Thoracic aorta (tissue), 2 donors: Measurements from ENCODE around the gene ABCC11. TPM values are rescaled to one million over a fixed set of nuclear protein-coding genes. Genes with fewer than 3 reads are reported as not detected.

ENCODE experiments used
- ATAC-seq: fragments of 150-250 bp; one replicate; pipeline ENCODE4 v1.8.0; 2017; ENCODE audit warnings: low read depth; ENCODE audit not compliant: insufficient number of reproducible peaks, low FRiP score
- DNase-seq: peaks from one replicate; pipeline ENCODE4 v3.0.0-alpha.2; 2020; ENCODE audit warnings: low spot score
- H3K27ac ChIP-seq, 2 donors: fragments of 200-600 bp; sonication (generic); 1 replicate in 1 of 2; 2 replicates in 1 of 2; pipeline ENCODE4 v1.5.1; 2016; ENCODE audit warnings: mild to moderate bottlenecking in 2 of 2, moderate library complexity in 2 of 2
- H3K27me3 ChIP-seq: fragments of 200-600 bp; sonication (generic); replicated peaks from 2 replicates; pipeline ENCODE4 v1.6.0; 2016; ENCODE audit warnings: mild to moderate bottlenecking; ENCODE audit not compliant: insufficient read depth
- H3K36me3 ChIP-seq: fragments of 200-600 bp; sonication (generic); one replicate; pipeline ENCODE4 v1.5.1; 2016
- H3K4me1 ChIP-seq, 2 donors: fragments of 200-600 bp; sonication (generic); 1 replicate in 1 of 2; 2 replicates in 1 of 2; pipeline versions ENCODE4 v1.5.1 to v1.6.0; 2016; ENCODE audit warnings: low read depth in 2 of 2, mild to moderate bottlenecking in 1 of 2; ENCODE audit not compliant: control insufficient read depth in 1 of 2
- H3K4me3 ChIP-seq: fragments of 200-600 bp; sonication (generic); 2 replicates; pipeline ENCODE4 v1.5.1; 2016; ENCODE audit warnings: mild to moderate bottlenecking
- H3K9me3 ChIP-seq: fragments of 200-600 bp; sonication (generic); 2 replicates; pipeline ENCODE4 v1.5.1; 2016
- total RNA-seq, 2 donors: library from RNA; depleted of rRNA; stranded (reverse); fragments of >200 nt; gene quantifications; one replicate each; pipeline versions ENCODE4 v1.1.0 to v1.2.3, GENCODE V29; 2016
- TF ChIP-seq, protein P1 (sequence below): fragments of 200-600 bp; sonication (generic); IDR thresholded peaks from one replicate; pipeline ENCODE4 v1.5.1; 2019; ENCODE audit warnings: antibody characterized with exemption

The ABCC11 gene
- total RNA-seq, 2 donors from 2014 or later = not detected

DNA sequence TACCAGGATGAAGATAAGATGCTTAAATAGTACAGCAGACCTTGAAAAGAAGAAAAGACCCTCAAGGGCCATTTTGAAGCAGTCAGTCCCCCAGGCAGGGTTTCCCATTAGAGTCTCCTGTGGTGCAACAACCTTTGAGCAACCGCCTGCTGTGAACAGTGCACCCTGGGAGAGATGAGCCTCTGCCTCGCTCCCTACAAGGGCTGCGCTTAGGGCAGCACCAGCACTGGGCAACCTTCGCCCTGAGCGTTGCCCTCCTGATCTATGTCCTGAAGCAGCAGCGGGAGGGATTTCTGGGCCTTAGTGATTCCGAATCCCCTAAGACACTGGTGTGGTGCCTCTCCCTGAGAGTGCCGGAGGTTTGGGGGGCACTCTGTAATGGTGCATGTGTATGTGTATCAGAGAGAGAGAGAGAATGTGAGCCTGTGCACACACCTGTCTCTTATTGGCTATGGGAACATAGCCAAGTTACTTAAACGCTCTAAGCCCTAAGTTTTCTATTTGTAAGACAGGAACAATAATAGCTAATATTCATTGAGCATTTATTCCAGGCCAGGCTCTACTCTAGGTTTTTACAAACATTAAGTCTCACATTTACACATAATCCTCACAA, 66.4 kb downstream of the ABCC11 start:
- H3K27ac ChIP-seq = no peak overlapping the region
- H3K27me3 ChIP-seq = no peaks in the 10 kb centered on the region
- H3K4me3 ChIP-seq = no peak overlapping the region
- TF ChIP-seq, protein P1, sequence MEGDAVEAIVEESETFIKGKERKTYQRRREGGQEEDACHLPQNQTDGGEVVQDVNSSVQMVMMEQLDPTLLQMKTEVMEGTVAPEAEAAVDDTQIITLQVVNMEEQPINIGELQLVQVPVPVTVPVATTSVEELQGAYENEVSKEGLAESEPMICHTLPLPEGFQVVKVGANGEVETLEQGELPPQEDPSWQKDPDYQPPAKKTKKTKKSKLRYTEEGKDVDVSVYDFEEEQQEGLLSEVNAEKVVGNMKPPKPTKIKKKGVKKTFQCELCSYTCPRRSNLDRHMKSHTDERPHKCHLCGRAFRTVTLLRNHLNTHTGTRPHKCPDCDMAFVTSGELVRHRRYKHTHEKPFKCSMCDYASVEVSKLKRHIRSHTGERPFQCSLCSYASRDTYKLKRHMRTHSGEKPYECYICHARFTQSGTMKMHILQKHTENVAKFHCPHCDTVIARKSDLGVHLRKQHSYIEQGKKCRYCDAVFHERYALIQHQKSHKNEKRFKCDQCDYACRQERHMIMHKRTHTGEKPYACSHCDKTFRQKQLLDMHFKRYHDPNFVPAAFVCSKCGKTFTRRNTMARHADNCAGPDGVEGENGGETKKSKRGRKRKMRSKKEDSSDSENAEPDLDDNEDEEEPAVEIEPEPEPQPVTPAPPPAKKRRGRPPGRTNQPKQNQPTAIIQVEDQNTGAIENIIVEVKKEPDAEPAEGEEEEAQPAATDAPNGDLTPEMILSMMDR = no peak
- DNase-seq (no peak), ATAC-seq (no peak)
- no peaks in the 10 kb centered on the region for H3K9me3 ChIP-seq
- no peaks in the 10 kb centered on the region for H3K4me1 ChIP-seq
- no peaks in the 10 kb centered on the region for H3K36me3 ChIP-seq

DNA sequence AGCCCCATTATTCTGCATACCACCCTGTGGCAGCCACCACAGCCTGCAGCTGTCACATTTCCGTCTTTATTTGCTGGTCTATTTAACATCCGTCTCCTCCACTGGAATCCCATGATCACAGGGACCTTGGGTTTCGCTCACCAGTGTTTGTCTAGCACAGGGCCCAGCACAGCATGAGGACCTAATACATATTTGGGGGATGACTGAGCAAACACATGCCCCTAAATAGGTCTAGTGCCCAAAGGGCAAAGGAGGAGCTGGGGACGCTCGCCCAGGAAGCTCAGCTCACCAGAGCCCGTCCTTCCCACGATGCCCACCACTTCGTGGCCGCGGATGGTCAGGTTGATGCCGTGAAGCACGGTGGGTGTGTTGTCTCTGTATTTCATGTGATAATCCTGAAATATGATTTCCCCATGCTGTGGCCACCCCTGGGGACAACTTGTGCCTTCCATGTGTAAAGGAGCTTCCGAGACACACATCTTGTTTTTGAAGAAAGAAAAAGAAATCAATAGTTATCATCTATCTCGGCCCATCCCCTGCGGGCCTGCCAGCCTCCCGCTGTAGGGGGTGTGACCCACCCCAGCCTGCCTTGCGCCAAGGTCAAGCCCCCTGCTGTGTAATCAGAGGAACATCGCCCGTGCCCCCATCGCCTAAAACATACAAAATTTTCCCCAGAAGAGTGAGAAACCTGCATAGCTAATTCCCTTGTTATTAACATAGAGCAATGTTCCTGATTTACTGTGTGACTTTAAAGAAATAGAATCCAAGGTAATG, 70.5 kb downstream of the ABCC11 start:
- Histone ChIP-seq H3K4me3 (no peak overlapping the region), H3K4me1 (no peaks in the 10 kb centered on the region), H3K36me3 (no peaks in the 10 kb centered on the region), H3K27ac (no peak overlapping the region), H3K27me3 (no peaks in the 10 kb centered on the region), H3K9me3 (no peaks in the 10 kb centered on the region)
- ATAC-seq = no peak
- TF ChIP-seq, protein P1 = no peak
- no peak for DNase-seq

DNA sequence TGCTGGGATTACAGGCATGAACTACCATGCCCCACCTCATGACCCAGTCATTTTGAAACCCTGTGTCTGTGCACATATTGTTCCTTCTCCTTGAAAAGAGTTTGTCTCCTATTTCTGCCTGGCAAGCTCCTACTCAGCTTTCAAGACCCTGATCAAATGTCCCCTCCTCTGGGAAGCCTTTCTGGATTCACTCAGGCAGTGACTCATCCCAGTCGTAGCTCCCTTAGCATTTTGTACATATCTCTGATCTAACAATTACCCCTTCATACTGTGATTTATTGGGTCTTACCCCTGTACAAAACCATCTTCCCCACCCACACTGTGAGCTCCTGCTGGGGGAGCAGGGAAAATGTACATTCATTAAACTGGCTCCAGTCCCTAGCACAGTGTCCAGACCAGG, 73.5 kb downstream of the ABCC11 start:
- DNase-seq = no peak
- Histone ChIP-seq H3K4me1 (no peaks in the 10 kb centered on the region), H3K4me3 (no peak overlapping the region), H3K27me3 (no peaks in the 10 kb centered on the region), H3K9me3 (no peaks in the 10 kb centered on the region), H3K27ac (no peak overlapping the region), H3K36me3 (no peaks in the 10 kb centered on the region)
- TF ChIP-seq, protein P1 = no peak
- no peak for ATAC-seq

- Histone ChIP-seq H3K27ac (no peak overlapping the region), H3K36me3 (no peaks in the 10 kb centered on the region), H3K4me1 (no peaks in the 10 kb centered on the region), H3K9me3 (no peaks in the 10 kb centered on the region), H3K27me3 (no peaks in the 10 kb centered on the region), H3K4me3 (no peak overlapping the region)
- TF ChIP-seq, protein P1 = no peak
- ATAC-seq (no peak), DNase-seq (no peak)
These were observed 74.7 kb downstream of the ABCC11 start for GRCh38 chr16:48172682-48173081.

DNA sequence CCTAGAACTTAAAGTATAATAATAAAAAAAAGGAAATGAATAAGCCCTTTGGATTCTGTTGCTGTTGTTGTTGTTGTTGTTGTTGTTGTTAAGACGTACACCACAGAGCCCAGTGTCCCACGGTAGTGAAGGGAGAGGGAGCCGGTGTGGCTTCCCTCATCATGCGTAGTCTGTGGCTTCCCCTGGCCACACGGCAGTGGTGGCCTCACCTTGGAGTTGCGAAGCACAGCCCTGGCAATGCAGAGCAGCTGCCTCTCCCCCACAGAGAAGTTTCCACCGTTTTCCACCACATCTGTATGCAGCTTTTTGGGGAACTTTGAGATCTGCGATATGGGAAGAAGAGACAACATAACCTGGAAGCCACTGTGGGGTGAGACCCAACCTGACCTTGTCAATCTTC, 77.4 kb downstream of the ABCC11 start:
- Histone ChIP-seq H3K27ac (no peak overlapping the region), H3K27me3 (no peaks in the 10 kb centered on the region), H3K9me3 (no peaks in the 10 kb centered on the region), H3K36me3 (no peaks in the 10 kb centered on the region), H3K4me3 (no peak overlapping the region), H3K4me1 (no peaks in the 10 kb centered on the region)
- ATAC-seq (no peak), DNase-seq (no peak)
- TF ChIP-seq, protein P1 = no peak
